Nephron progenitor cell (in vitro differentiated cells): Measurements from ENCODE around the gene ZNF695.

ENCODE experiments used
- DNase-seq: peaks from one replicate; pipeline ENCODE4 v3.0.0; 2021
- H3K27ac Mint-ChIP-seq: 2 replicates; pipeline ENCODE4 v1.8.0; 2021; ENCODE audit warnings: mild to moderate bottlenecking, moderate library complexity, mixed read lengths
- H3K27me3 Mint-ChIP-seq: 2 replicates; pipeline ENCODE4 v1.8.0; 2021; ENCODE audit warnings: mild to moderate bottlenecking, low read depth, mixed read lengths; ENCODE audit not compliant: poor library complexity
- H3K36me3 Mint-ChIP-seq: 2 replicates; pipeline ENCODE4 v1.8.0; 2021; ENCODE audit warnings: low read depth, mixed read lengths
- H3K4me1 Mint-ChIP-seq: 2 replicates; pipeline ENCODE4 v1.8.0; 2021; ENCODE audit warnings: mixed read lengths
- H3K4me3 Mint-ChIP-seq: 2 replicates; pipeline ENCODE4 v1.8.0; 2021; ENCODE audit warnings: mild to moderate bottlenecking, moderate library complexity, mixed read lengths
- H3K9me3 Mint-ChIP-seq: 2 replicates; pipeline ENCODE4 v1.8.0; 2021; ENCODE audit warnings: mild to moderate bottlenecking, moderate library complexity, mixed read lengths
- CTCF ChIP-seq: fragments of 200-600 bp; sonication (generic); IDR thresholded peaks from 2 replicates; pipeline ENCODE4 v1.5.0; 2021; ENCODE audit warnings: antibody characterized with exemption

The ZNF695 gene

GRCh38 chr1:247007511-247008405 lies at the start of gene ZNF695:
Gene ZNF695 (minus strand): TSS chr1:247008057. CDS start chr1:247007908, 149 bp downstream.
- Mint-ChIP-seq H3K36me3 (peaks cover 55% of the 10 kb centered on the region), H3K27me3 (peaks cover 9% of the 10 kb centered on the region), H3K4me3 (peak within 1 kb of the TSS; percentile 100), H3K9me3 (peaks cover 83% of the 10 kb centered on the region), H3K4me1 (peaks cover 6% of the 10 kb centered on the region), H3K27ac (peak within 1 kb of the TSS; percentile 100)
- TF ChIP-seq CTCF, result no peak
- peak; percentile 91 for DNase-seq

- no peak for TF ChIP-seq CTCF
- H3K9me3 Mint-ChIP-seq, result peaks cover 99% of the 10 kb centered on the region
- peaks cover 93% of the 10 kb centered on the region for H3K36me3 Mint-ChIP-seq
- no peak overlapping the region for H3K27ac Mint-ChIP-seq
- H3K27me3 Mint-ChIP-seq, result peaks cover 3% of the 10 kb centered on the region
- no peak overlapping the region for H3K4me3 Mint-ChIP-seq
- no peaks in the 10 kb centered on the region for H3K4me1 Mint-ChIP-seq
- DNase-seq, result no peak
Measured at GRCh38 chr1:247056071-247056470, 48.2 kb upstream of the ZNF695 start.

GRCh38 chr1:247054992-247055415 lies 47.1 kb upstream of the ZNF695 start:
- no peak for TF ChIP-seq CTCF
- H3K27me3 Mint-ChIP-seq, result peaks cover 3% of the 10 kb centered on the region
- no peaks in the 10 kb centered on the region for H3K4me1 Mint-ChIP-seq
- DNase-seq, result no peak
- peaks cover 100% of the 10 kb centered on the region for H3K9me3 Mint-ChIP-seq
- H3K27ac Mint-ChIP-seq, result no peak overlapping the region
- H3K36me3 Mint-ChIP-seq, result peaks cover 93% of the 10 kb centered on the region
- no peak overlapping the region for H3K4me3 Mint-ChIP-seq

GRCh38 chr1:247047702-247048101 lies 39.8 kb upstream of the ZNF695 start:
- H3K4me3 Mint-ChIP-seq, result no peak overlapping the region
- peaks cover 86% of the 10 kb centered on the region for H3K36me3 Mint-ChIP-seq
- no peak for TF ChIP-seq CTCF
- H3K4me1 Mint-ChIP-seq, result no peaks in the 10 kb centered on the region
- H3K27me3 Mint-ChIP-seq, result peaks cover 3% of the 10 kb centered on the region
- no peak overlapping the region for H3K27ac Mint-ChIP-seq
- DNase-seq, result no peak
- peaks cover 100% of the 10 kb centered on the region for H3K9me3 Mint-ChIP-seq

GRCh38 chr1:247047260-247047659 lies 39.4 kb upstream of the ZNF695 start:
- DNase-seq, result no peak
- no peak overlapping the region for H3K4me3 Mint-ChIP-seq
- H3K9me3 Mint-ChIP-seq, result peaks cover 100% of the 10 kb centered on the region
- no peak for TF ChIP-seq CTCF
- H3K27ac Mint-ChIP-seq, result no peak overlapping the region
- peaks cover 86% of the 10 kb centered on the region for H3K36me3 Mint-ChIP-seq
- H3K27me3 Mint-ChIP-seq, result no peaks in the 10 kb centered on the region
- H3K4me1 Mint-ChIP-seq, result no peaks in the 10 kb centered on the region

GRCh38 chr1:247043406-247043805 lies 35.5 kb upstream of the ZNF695 start:
- H3K4me1 Mint-ChIP-seq, result no peaks in the 10 kb centered on the region
- no peak overlapping the region for H3K27ac Mint-ChIP-seq

More at GRCh38 chr1:247043406-247043805, 35.5 kb upstream of the ZNF695 start:
- TF ChIP-seq CTCF, result no peak
- no peak for DNase-seq
- peaks cover 94% of the 10 kb centered on the region for H3K36me3 Mint-ChIP-seq
- H3K9me3 Mint-ChIP-seq, result peaks cover 100% of the 10 kb centered on the region
- no peak overlapping the region for H3K4me3 Mint-ChIP-seq
- no peaks in the 10 kb centered on the region for H3K27me3 Mint-ChIP-seq
